ENCODE measurements around the gene LAMA3. TPM values are rescaled to one million over a fixed set of nuclear protein-coding genes. Genes with fewer than 3 reads are reported as not detected.

Gene LAMA3
- total RNA-seq, 2 donors from 2014 or later: 5.6 to 6.7 TPM

DNA sequence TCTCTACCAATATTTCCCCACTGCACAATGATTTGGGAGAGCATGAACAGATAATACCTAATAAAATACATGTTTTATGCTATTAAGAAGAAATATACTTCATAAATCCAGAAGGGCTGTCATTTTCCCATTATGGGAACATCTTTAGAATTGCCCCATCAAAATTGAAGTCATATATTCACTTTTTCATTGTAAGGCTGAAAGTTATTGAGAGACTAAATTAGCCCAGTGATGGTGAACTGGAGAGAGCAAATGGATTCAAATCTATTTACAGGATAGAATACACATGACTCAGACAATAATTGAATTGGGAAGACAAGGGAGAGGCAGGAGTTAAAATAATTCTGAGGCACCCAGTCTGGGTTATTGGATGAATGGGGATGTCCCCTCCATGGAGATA is 245.6 kb downstream of the LAMA3 start:
- DNase-seq: no peak
- no peak for ATAC-seq
- intact Hi-C loops (cut with DNase I): no loop called here

DNA sequence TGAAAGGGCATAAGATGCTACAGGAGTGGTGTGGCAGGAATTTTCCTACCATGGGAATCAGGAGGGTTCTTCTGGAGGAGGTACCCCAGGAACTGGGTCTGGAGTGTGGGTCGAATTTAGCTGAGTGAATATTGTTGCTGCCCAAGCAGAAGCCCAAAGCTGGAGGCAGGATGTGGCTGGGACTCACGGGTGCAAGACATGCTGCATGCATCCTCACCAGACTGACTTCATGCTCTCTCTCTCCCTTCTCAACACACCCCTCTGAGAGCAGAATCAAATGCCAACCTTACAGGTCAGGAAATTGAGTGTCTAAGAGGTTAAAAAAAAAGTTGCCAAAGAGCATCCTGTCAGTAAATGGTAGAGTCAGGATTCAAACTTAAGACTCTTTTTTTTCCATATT is 246.6 kb downstream of the LAMA3 start:
- intact Hi-C loops (cut with DNase I): no loop called here
- DNase-seq: no peak
- no peak for ATAC-seq

DNA sequence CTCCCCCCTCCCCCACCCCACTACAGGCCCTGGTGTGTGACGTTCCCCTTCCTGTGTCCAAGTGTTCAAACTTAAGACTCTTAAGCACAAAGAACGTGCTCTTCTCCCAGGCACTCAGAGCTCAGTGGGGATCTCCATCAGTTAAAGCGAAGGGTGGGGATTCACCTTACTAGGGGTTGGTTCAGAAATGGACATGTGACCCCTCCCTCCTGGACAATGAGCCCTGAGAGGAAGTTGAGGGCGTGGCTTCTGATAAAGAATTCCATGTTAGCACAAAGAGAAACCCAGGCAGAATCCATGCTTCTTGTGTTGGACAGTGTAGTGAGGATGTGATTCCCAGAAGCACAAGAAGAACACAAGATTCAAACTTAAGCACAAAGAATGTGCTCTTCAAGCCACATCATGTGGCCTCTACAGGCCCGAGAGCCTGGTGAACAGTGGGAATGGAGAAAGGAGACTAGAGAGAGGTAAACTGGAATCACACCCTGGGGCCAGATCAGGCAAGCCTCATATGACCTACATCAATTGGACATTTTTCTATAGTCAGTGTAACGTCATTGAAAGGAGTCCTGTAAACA is 247.2 kb downstream of the LAMA3 start:
- intact Hi-C loops (cut with DNase I): no loop called here
- DNase-seq (no peak), ATAC-seq (no peak)

DNA sequence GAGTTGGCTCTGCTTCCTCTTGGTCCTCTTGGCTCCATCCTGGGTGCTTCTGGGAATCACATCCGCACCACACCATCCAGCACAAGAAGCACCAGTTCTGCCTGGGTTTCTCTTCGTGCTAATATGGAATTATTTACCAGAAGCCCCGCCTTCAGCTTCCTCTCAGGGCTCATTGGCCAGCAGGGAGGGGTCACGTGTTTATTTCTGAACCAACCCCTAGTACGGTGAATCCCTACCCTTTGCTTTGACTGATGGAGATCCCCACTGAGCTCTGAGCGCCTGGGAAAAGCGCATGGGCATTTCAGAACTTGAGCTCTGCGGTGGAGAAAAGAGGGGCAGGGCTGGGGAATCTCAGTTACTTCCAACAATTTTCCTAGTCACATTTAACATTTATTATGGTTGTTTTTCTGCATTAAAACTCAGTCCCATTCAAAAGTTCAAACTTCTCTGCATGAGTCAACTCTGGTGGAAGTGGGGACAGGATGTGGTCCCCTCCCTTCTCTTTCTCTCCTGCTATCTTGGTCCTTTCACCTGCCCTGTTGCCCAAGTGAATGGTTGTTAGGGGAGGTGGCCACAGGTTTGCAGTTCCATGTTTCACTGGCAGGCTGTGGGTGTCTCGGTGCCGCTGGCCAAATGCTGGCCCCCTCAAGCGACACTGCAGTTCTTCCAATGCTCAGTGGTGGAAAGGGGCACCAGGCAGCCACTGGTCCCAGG is 248.9 kb downstream of the LAMA3 start:
- DNase-seq (no peak), ATAC-seq (no peak)
- intact Hi-C loops (cut with DNase I): no loop called here

DNA sequence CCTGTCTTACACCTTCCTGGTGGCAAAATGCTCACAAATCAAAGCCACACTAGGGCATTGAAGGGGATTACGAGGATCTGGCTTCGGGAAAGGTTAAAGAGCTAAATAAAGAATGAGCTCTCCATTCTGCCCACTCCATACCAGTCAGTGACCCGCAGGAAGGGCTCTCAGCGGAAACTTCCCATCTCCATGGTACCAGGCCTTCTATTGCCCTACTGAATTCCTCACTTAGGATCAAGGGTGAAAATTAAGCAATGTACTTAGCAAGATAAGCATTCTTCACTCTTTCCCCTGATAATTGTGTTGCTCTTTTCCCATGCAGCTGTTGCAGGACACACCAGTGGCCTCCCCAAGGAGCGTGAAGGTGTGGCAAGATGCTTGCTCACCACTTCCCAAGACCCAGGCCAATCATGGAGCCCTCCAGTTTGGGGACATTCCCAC is 249.7 kb downstream of the LAMA3 start:
- intact Hi-C loops (cut with DNase I): no loop called here
- peak; percentile 19 to 34 for ATAC-seq

DNA sequence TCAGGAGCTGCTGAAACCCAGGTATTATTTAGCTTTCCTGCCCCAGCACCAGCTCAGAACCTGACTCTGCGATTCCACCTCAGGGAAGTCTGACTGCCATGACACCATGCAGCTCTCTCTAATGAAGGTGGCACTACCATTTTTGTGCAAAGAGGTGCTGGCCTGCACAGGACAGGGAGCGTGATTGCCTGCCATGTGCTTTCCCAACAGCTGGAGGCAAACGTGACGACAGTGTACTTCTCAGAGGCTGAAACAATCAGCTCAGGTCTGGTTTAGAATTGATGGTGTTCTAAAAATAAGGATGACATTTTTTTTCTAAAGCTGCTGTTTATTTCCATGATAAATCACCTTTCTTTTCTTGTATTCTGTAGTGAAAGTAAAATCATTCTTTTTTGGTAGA is 250.1 kb downstream of the LAMA3 start:
- DNase-seq (no peak), ATAC-seq (no peak)
- intact Hi-C loops (cut with DNase I): no loop called here

More for the DNA sequence above, 249.7 kb downstream of the LAMA3 start:
- no peak for DNase-seq

DNA sequence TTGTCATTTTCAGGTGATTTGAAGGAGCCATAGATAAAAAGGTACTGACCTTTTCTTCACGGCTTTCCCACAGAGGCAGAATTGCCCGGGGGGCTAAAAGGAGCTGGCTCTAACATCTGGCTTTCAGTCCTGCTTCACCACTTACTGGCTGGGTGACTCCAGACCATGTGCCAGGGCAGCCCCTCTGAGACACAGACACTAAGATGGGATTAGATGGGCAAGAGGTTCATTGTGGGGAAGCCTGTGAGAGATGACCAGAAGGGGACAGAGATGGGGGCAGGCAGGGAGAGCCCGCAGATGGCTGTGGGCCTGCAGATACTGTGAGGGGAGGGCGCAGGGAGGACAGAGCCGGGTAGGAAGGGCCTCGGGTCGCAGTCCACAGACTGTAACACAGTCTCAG is 250.6 kb downstream of the LAMA3 start:
- intact Hi-C loops (cut with DNase I): no loop called here
- DNase-seq (no peak), ATAC-seq (no peak)

DNA sequence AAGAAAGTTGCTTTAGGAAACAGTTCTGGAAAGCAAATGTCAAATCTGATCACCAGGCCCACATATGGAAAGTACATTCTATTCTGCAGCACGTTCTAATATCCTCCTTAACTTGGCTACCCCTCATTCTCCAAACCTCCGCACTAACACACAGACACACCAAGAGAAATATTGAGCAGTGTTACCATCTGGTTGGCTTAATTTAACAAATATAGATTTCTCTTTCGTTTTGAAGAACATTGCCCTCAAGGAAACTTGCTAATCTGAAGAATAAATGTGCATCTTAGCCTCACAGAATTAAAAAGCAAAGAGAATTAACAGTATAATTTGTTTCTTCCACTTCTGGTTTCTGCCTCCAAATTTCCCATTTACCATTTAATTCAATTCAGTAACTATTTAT is 252.5 kb downstream of the LAMA3 start:
- DNase-seq (no peak), ATAC-seq (no peak)
- intact Hi-C loops (cut with DNase I): no loop called here

DNA sequence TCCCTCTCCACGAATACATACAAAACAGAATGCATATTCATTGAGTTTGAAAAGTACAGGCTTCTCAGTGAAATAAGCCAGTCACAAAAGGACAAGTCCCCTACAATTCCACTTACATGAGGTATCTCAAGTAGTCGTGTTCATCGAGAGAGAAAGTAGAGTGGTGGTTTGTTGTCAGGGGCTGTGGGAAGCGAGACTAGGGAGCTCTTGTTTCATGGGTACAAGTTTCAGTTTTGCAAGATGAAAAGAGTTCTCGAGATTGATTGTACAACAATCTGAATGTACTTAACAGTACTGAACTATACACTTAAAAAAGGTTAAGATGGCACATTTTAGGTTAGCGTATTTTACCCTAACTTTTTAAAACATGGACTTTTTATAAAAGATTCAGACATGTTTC is 253.9 kb downstream of the LAMA3 start:
- intact Hi-C loops (cut with DNase I): no loop called here
- ATAC-seq (no peak), DNase-seq (no peak)

DNA sequence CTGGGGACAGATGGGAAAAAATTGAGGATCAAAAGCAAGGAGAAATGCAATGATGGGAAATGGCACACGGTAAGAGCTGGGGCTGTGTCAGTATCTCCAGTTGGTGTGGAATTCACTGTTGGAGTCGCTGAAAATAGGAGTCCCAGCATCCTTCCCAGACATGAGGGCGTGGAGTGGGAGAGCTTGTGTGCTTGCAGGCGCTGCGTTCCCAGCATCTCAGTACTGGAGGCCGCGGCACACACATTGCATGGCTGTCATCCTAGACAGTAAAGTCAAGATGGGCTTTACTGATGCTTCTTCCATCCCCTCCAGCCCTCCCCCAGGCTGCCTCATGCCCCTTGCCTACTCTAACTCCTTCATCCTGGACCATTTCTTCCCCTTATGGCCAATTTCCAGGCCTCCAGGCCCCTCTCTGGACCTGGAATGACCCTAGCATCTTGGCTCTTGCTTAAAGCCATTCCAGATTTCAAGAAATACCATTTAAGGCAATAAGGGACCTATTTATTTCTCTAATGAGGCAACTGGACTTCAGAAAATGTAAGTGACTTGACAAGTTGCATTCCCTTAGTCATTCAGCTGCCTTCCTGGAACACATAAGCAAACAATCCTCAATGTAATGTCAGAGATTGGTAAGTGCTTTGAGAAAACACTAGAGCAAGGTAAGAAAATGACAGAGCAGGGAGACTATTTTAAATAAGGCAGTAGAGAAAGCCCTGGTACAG is 254.8 kb downstream of the LAMA3 start:
- ATAC-seq: no peak
- intact Hi-C loops (cut with DNase I): no loop called here
- no peak for DNase-seq

DNA sequence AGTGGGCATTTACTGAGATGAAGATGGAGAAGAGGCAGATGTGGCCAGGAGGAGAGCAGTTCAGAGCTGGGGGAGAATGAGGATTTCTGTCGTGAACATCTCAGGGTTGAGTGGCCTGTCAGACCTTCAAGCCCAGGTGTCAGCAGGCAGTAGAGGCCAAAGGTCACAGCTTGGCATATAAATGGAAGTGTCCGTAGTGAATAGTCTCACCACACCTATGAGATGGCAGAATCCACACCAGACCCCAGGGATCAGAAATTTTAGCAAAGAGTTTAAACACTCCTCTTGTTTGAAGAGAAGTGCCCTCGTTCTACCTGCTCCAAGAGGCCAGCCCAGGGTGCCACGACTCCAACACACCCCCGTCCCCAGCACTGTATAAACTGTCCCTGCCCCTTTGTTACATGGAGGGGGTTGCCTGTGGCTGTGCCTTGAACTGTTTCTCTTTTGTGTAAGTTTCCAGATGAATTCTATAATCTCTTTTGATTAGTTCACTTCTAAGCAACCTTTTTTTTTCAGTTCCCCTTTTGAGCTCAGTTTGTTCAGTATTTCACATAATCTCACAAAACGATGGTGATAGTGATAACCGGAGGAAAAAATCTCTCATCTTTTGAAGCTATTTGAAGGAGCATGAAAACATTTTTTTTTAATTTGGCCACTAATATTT is 256.3 kb downstream of the LAMA3 start:
- no peak for ATAC-seq
- intact Hi-C loops (cut with DNase I): no loop called here
- no peak for DNase-seq

DNA sequence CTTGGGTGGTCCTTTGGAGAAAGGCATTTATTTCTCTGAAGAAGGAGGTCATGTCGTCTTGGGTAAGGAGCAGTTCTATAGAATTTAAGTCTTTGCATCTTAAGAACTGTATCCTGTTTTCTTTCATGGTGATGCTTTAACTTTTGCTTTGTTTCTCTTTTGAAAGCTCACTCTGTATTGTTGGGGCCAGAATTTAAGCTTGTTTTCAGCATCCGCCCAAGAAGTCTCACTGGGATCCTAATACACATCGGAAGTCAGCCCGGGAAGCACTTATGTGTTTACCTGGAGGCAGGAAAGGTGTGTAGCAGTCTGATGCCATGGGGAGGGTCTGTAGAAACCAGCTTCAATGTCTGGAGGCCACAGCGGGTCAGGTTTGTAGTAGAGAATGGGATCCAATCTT is 260.6 kb downstream of the LAMA3 start:
- no peak for DNase-seq
- intact Hi-C loops (cut with DNase I): no loop called here
- no peak for ATAC-seq

DNA sequence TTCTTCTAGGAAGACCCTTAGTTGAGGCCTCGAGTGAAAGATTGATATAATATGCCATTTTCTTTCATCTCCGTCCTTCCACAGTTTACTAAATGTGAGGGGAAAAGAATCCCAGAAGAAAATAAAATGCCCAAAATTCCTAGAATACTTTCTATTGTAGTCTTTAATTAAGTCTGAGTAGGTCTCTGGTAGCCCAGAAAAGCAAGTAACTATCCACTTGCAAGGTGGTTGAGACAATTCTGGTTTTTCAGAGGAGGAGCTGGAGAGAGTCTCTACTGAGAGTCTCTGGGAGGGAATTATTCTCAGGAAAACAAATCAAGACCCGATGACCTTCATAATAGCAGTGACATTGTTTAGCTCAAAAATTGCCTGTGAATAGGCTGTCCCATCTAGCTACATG is 261.4 kb downstream of the LAMA3 start:
- DNase-seq (no peak), ATAC-seq (no peak)
- intact Hi-C loops (cut with DNase I): no loop called here

DNA sequence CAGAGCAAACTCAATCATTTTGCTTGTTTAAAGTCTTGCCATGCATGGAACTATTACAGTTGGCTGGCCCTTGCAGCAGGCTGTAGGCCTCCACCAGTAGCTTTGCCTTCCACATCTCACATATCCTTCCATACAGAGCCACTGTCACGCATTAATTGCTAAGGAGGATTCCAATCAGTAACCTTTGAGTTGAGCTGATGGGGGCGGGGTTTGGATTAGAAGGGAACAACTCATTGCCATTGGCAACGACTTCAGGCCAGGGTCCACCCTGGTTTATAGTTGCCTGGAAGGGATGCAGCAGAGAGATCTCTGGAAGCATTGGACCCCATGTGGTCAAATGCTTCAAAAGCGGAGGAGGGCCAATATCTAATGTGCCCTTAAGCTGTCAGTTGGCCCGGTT is 262.0 kb downstream of the LAMA3 start:
- ATAC-seq (no peak), DNase-seq (no peak)
- intact Hi-C loops (cut with DNase I): no loop called here

DNA sequence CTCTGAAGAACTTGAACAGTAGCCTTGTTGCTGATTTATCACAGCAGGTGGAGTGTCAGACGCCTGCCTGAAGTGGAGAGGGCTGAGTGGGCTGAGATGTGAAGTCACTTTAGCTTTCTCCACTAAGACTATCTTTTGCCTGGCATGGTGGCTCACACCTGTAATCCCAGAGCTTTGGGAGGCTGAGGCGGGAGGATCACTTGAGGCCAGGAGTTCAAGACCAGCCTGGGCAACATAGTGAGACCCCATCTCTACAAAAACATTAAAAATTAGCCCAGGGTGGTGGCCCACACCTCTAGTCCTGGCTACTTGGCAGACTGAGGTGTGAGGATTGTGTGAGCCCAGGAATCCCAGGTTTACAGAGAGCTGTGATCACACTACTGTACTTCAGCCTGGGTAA is 264.7 kb downstream of the LAMA3 start:
- intact Hi-C loops (cut with DNase I): no loop called here
- DNase-seq: no peak
- no peak for ATAC-seq

DNA sequence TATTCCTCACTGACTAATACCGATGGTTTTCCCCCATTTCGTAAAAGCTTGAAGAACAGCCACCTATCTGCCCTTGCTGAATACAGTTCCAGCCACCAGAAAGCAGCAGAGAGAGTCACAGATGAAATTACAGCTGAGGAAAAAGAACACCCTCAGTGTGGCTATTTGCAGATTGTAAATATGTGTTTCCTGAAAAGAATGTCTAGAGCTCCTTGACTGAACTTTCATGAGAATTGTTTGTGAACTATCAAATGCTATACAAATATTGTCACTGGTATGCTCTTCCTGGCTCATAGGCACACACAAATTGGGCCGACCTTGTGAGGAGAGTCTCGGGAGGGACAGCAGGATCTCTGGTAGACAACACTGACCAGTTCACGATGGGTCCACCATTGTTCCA is 267.2 kb downstream of the LAMA3 start:
- intact Hi-C loops (cut with DNase I): no loop called here
- DNase-seq (no peak), ATAC-seq (no peak)

DNA sequence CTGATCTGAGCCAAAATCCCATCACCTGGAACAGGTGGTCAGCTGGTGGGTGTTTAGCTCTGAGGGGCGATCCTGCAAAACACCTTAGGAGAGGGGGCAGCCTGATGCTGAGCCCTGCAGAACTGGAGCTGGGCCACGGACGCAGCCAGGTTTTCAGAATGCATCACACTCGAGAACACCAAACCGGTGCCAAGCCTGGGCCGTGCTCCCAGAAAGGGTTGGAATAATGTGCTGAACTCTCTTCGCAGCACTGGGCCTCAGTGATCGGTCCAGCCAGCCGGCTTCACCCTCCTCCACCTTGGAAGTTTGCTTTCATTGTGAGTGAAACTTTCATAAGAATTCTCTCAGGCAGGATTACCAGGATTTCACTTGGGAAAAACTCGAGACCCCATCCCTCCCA is 268.8 kb downstream of the LAMA3 start:
- intact Hi-C loops (cut with DNase I): no loop called here
- DNase-seq (peak; percentile 84), ATAC-seq (peak; percentile 94 to 98)

DNA sequence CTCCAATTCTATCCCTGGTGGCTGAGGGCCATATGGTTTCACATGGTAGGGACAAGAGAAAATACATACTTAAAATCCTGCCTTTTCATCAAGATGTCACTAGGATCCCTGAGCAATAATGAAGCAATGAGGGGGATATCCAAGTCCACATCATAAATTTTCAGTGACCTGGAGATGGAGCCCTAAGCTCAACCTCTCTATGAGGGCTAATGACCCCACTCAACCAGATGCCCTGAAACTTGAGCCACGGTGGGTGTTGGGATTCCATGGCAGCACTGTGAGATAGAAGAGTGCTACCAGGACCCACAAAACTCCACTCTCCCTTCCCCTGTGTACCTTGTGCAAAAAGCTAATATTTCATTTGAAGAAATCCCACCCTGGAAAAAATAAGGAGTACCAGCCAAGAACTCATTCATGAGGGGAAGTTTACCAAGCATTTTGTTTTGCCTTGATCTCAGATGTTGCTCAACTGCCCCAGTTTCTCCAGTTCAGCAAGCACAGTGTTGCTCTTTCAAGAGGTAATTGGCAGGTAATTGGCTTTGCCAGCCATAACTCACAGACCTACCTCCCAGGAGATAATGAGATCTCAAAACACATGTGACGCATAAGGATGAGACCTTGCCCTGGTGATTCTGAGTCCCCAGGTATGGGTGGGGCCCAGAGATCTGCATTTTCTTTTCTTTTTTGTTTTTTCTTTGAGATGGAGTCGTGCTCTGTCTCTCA is 274.4 kb downstream of the LAMA3 start:
- ATAC-seq (no peak), DNase-seq (no peak)
- intact Hi-C loops (cut with DNase I): loop anchor here in 1 of 2 donors (10.0 kb wide), 1 partner anchor 151 kb away; no protein-coding TSS in a partner anchor

Measured in left cardiac atrium (tissue), 4 donors.